ENCODE results near the gene TMEM17. TPM values are rescaled to one million over a fixed set of nuclear protein-coding genes. Genes with fewer than 3 reads are reported as not detected.

The TMEM17 gene
- total and polyA plus RNA-seq, 9 of the 15 experiments (the other 6 are each of a cell fraction or from before 2014, with no cell fraction given) = 0.58 to 2.2 (median 1.2) TPM

GRCh38 chr2:62505750-62506420 is at the start of gene TMEM17 (continued):
- TF ChIP-seq, protein P1, sequence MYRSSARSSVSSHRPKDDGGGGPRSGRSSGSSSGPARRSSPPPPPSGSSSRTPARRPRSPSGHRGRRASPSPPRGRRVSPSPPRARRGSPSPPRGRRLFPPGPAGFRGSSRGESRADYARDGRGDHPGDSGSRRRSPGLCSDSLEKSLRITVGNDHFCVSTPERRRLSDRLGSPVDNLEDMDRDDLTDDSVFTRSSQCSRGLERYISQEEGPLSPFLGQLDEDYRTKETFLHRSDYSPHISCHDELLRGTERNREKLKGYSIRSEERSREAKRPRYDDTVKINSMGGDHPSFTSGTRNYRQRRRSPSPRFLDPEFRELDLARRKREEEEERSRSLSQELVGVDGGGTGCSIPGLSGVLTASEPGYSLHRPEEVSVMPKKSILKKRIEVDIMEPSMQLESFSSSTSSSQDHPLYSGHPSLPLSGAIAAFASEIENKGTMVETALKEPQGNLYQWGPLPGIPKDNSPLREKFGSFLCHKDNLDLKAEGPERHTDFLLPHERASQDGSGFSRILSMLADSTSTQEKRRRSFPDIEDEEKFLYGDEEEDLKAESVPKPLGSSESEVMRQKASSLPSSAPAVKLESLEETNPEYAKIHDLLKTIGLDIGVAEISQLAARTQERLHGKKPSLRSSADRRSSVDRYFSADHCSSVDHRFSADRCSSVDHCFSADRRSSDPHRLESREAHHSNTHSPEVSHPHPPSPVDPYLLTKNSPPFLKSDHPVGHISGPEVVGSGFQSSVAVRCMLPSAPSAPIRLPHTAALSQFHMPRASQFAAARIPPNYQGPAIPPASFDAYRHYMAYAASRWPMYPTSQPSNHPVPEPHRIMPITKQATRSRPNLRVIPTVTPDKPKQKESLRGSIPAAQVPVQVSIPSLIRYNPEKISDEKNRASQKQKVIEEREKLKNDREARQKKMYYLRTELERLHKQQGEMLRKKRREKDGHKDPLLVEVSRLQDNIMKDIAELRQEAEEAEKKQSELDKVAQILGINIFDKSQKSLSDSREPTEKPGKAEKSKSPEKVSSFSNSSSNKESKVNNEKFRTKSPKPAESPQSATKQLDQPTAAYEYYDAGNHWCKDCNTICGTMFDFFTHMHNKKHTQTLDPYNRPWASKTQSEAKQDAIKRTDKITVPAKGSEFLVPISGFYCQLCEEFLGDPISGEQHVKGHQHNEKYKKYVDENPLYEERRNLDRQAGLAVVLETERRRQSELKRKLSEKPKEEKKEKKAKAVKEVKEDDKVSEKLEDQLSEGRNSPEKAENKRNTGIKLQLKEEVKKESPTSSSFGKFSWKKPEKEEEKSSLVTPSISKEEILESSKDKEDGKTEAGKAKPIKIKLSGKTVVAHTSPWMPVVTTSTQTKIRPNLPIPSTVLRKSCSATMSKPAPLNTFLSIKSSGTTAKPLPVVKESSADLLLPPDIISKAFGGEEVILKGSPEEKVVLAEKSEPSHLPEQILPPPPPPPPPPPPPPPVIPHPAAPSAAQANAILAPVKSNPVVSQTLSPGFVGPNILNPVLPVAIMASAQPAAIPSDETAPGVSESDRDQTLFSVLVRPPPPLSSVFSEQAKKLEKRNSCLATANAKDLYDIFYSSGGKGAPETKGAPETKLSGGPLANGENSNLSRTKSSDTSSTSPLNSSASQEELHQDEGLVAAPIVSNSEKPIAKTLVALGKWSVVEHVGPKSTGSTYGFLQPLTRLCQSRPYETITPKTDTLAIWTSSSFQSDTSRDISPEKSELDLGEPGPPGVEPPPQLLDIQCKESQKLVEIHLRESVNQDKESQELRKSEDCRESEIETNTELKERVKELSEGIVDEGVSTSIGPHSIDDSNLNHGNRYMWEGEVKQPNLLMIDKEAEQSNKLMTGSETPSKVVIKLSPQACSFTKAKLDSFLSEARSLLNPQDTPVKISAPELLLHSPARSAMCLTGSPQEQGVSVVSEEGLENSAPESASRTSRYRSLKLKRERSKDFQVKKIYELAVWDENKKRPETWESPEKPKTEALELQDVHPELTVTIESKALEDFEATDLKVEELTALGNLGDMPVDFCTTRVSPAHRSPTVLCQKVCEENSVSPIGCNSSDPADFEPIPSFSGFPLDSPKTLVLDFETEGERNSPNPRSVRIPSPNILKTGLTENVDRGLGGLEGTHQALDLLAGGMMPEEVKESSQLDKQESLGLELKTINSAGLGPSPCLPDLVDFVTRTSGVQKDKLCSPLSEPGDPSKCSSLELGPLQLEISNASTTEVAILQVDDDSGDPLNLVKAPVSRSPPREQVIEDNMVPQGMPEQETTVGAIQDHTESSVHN (IDR thresholded peaks at IDR 0.05; ENCODE audit: borderline replicate concordance in 1 of 2, low read depth in 1 of 2) = no peak
- TF ChIP-seq ZNF124 (CRISPR knock-in tag; IDR thresholded peaks at IDR 0.05) (no peak), PBX2 (CRISPR knock-in tag; IDR thresholded peaks at IDR 0.05; ENCODE audit: low read depth) (0 out of 2 replicates have a peak, but pooled peaks have one; percentile 9), PBX2 (tag; conservative IDR thresholded peaks at IDR 0.05; ENCODE audit: low read depth) (no peak), ZNF165 (CRISPR knock-in tag; IDR thresholded peaks at IDR 0.05; ENCODE audit: borderline replicate concordance) (no peak), ZNF408 (CRISPR knock-in tag; IDR thresholded peaks at IDR 0.05; ENCODE audit: low read depth) (no peak), THAP7 (CRISPR knock-in tag; IDR thresholded peaks at IDR 0.05) (no peak), ZNF146 (CRISPR knock-in tag; IDR thresholded peaks at IDR 0.05; ENCODE audit: unreplicated experiment) (no peak), NFATC3 (IDR thresholded peaks at IDR 0.05) (no peak), KLF16 (IDR thresholded peaks at IDR 0.05) (no peak), RNF2 (IDR thresholded peaks at IDR 0.05) (no peak), ZNF668 (CRISPR knock-in tag; IDR thresholded peaks at IDR 0.05) (no peak), KLF10 (CRISPR knock-in tag; IDR thresholded peaks at IDR 0.05) (no peak), SFPQ (IDR thresholded peaks at IDR 0.05; ENCODE audit: low read depth, low read length) (no peak), RBM14 (IDR thresholded peaks at IDR 0.05; ENCODE audit: borderline replicate concordance, insufficient read depth, low read depth, low read length) (no peak)
